Erythroblast (primary cell): Measurements from ENCODE around the gene L3HYPDH.

Experiments
- GATA1 ChIP-seq: IDR thresholded peaks from 2 replicates; pipeline ENCODE4 v1.6.1; 2011; ENCODE audit warnings: low read depth, mild to moderate bottlenecking, control low read depth, low read length, moderate library complexity
- POLR2A ChIP-seq: IDR thresholded peaks from 2 replicates; pipeline ENCODE4 v1.6.1; 2011; ENCODE audit warnings: mild to moderate bottlenecking, low read length

- TF ChIP-seq POLR2A (no peak), GATA1 (no peak)
Measured at GRCh38 chr14:59435987-59436386, 48.2 kb downstream of the L3HYPDH start.
